GM21367 (cell line): ENCODE results near the gene MYO3B.
"Not testable (repeated sequence)": the region's sequence is repeated elsewhere in the genome, so short reads cannot be mapped to it uniquely, and the experiment has no call there.

Experiments
- ATAC-seq: cut with Tn5 transposase; IDR thresholded peaks from one replicate; pipeline ENCODE4 v1.9.1; 2021; ENCODE audit not compliant: unreplicated experiment

Gene MYO3B

DNA sequence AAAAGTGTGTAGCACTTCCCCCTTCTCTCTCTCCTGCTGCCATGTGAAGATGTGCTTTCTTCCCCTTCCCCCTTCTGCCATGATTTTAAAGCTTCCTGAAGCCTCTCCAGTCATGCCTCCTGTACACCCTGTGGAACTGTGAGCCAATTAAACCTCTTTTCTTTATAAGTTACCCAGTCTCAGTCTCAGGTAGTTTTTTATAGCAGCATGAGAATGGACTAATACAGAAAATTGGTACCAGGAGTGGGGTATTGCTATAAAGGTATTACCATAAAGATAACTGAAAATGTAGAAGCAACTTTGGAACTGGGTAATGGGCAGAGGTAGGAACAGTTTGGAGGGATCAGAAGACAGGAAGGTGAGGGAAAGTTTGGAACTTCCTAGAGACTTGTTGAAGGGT is 374.0 kb downstream of the MYO3B start:
- not testable (repeated sequence) for ATAC-seq

GRCh38 chr2:170553748-170554147 is 375.8 kb downstream of the MYO3B start:
- no peak for ATAC-seq

- no peak for ATAC-seq
These were observed 376.5 kb downstream of the MYO3B start for GRCh38 chr2:170554278-170554955.

DNA sequence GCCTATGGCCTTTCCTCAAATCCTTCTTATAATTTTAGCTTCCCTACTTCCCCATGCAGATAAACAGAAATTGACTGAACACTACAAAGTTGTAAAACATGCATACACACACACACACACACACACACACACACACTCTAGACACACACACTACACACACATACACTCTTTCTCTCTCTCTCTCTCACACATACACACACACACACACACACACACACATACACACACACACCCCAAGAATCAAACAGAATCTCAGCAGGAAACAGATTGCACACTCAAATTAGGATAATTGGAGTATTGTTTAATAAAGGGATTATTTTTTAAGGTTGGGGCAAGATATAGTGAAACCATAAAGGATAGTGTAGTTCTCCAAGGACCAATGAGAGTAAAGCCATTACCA is 385.0 kb downstream of the MYO3B start:
- ATAC-seq = no peak

- no peak for ATAC-seq
These were observed 385.5 kb downstream of the MYO3B start for GRCh38 chr2:170563401-170563800.

- ATAC-seq = no peak
These were observed 388.2 kb downstream of the MYO3B start for GRCh38 chr2:170566138-170566537.

- no peak for ATAC-seq
These were observed 389.5 kb downstream of the MYO3B start for GRCh38 chr2:170567429-170567828.

DNA sequence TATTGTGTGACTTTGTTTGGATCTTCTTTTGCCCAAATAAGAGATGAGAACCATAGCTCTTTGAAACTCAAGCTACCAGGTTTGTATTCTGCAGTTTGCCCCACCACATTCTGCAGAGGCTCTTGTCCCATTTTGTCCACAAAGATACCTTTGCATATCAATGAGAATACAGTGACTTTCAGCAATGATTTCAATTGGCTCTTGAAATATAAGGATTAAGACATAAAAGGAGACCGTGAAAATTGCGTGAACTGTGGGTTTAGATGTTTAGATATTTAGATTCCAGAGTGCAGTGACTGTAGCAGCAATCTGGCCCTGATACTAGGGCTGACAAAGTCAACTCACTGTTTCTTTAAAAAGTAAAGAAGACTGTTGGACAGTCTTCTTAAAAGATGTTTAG is 390.6 kb downstream of the MYO3B start:
- no peak for ATAC-seq

DNA sequence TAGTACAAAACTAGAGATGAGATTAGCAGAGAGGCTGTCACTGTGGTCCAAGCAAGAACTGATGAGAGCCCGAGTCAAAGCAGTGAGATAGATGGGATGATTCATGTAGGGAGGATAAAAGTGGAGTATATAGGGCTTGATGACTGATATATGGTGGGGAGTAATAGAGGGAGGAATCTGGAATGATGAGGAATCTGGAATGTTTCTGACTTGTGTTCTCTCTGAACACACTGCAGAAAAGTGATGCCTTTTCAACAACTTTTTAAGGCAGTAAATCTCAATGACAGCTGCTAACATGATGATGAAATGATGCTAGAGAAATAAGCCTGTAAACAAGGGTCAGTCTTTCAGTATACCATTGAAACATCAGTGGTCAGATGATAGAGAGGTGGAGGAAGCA is 393.7 kb downstream of the MYO3B start:
- ATAC-seq = no peak

GRCh38 chr2:170573671-170574070 is 395.7 kb downstream of the MYO3B start:
- no peak for ATAC-seq

DNA sequence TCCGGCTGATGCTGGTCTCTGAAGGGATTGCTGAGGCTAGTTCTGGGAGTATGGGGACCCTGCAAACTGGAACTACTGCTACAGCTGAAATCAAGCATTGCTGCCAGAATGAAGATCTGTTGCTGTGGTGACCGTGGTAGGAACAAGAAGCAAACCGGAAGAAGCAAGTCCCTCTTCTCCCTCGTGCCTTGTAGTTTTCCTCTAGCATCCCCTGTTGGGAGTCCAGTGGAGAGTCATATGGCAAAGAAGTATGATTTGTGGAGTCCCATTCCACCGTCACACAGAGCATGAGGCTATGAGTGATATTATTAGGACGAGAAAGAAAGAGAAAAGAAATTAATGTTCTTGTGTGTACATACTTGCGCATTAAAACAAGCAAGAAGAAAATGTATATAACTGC is 398.3 kb downstream of the MYO3B start:
- no peak for ATAC-seq

- no peak for ATAC-seq
These were observed 399.4 kb downstream of the MYO3B start for GRCh38 chr2:170577356-170577755.

DNA sequence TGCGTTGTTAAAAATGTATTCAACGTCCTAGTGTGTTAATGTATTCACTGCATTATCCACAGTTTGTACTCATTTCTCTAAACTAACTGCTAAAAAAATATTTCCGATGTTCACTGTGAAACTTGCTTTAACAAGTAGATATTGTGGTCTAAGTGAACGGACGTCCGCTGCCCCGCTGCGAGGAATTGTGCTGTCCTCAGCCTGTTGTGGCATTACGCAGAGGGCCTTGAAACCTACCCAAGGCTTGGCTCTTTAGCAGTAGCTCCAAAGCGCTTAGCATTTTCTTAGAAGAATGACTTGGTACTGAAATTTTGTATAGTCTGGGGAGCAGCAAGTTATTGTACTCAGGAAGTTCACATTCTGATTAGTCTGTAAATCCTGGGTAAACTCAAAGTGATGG is 400.7 kb downstream of the MYO3B start:
- no peak for ATAC-seq

DNA sequence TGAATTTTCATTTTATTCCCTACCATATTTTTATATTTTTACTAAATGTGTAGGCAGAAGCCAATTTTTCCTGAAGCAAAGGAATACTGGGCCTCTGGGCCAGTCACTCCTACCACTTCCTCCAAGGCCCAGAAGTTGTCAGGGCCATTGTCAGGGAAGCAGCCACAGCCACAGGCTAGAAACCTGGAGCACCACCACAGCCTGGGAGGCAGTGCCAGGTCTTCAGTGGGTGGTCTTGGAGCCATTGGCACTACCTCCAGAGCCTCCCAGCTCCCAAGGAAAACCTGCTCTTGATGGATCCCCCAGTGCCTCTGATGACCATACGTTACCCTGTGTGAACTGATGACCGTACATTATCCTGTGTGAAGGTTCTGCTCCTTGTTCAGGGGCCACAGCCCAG is 401.6 kb downstream of the MYO3B start:
- ATAC-seq = no peak

DNA sequence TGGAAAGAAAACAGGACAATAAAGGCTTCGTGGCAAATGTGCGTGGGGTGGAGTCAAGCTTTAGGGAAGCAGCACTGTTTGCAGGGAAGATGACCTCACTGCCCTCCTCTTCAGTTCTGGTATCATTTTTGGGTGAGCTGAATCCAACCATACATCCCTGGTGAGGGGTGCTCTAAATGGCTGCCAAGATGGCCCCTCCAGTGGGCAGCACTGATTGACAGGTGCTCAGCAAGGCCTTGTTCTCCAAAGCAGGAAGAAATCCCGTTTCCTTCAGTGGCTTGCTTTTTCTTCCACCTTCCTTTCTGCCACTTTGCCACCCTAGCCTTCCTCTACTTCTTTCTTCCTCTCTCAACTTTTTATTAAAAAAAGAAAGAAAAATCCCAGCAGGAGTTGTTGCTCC is 404.4 kb downstream of the MYO3B start:
- no peak for ATAC-seq

DNA sequence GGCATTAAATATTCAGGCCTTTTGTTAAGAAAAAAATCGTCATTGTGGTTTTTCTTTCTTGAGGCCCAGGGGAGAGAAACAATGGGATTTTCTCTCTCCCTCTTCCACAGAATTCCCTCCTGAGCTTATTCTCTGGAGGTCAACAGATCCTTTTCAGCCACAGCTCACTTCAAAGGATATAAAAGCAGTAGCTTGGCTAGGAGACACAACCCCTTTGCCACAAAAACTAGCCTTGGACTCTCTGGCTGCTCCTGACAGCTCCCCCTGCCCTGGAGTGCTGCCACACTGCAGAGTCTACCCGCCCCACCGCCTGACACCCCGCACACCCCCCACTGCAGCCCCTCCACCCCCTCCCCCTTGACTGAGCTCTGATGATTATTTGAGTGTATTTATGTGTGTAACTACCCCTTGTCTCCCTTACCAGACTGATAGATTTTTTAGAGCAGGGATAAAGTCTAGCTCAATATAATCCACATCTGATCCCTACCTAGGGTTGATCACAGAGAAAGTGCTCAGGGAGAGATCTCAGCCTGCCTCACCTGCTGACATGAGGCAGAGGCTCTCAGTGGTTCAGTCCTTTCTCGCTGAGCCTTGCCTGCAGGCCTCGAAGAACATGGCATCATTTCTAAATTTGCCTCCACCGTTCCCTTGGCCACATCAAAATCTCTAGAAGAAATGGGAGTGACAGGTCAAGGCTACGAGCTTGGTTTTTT is 405.0 kb downstream of the MYO3B start:
- ATAC-seq = no peak

DNA sequence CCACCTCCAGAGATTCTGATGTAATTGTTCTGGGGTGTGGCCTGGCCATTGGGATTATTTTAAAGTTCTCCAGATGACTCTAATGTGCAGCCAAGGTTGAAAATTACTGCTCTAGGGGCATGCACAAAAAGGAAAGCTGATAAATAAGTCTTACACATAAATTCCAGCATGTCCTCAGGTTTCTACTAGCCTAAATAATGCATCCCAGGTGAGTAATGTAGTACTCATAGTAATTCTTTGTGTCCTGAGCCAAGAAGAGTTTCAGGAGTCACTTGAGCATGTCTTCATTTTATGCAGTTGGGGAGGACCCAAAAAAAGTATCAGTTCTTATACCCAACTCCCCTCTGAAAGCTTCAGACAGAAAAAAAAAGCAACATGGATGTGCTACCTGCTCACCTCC is 407.1 kb downstream of the MYO3B start:
- no peak for ATAC-seq

- no peak for ATAC-seq
These were observed 408.7 kb downstream of the MYO3B start for GRCh38 chr2:170586571-170587095.

GRCh38 chr2:170587117-170587516 is 409.2 kb downstream of the MYO3B start:
- ATAC-seq = no peak

- no peak for ATAC-seq
These were observed 410.0 kb downstream of the MYO3B start for GRCh38 chr2:170587922-170588321.

GRCh38 chr2:170588729-170589128 is 410.8 kb downstream of the MYO3B start:
- ATAC-seq = no peak

DNA sequence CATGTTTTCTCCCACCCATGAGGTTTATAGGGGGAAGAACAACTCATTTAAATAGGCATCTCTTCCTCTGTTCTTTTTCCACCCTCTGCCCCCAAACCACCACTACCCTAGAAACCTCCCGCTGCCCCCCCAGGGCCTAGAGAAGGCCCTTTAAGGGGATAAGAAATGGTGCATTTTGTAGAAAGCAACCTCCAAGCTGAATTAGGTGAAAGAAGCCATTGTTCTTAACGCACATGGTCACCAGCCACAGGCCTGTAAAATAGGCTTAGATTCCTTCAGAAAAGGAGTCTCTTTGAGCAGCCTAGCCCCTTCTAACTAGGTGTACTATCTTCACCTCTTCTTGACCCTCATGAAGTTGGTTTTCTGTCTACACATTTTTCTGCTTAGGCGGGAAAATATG is 418.6 kb downstream of the MYO3B start:
- no peak for ATAC-seq

- no peak for ATAC-seq
These were observed 420.1 kb downstream of the MYO3B start for GRCh38 chr2:170598067-170598395.
